RWPE1 (cell line): Measurements from ENCODE around the gene BMP7.

Experiments
- CTCF ChIA-PET: fragments of 350-600 bp; sonication (Branson Sonifier 250); formaldehyde crosslinking; extraction: SDS; loops from one replicate; lab custom pipeline; 2021; lab: Yijun Ruan, JAX
- POLR2A ChIA-PET: fragments of 400-600 bp; formaldehyde crosslinking; extraction: SDS; loops from one replicate; lab custom pipeline; 2020; ENCODE audit warnings: antibody characterized with exemption; ENCODE audit not compliant: low non-redundant PET; lab: Yijun Ruan, JAX
- DNase-seq: peaks from one replicate; pipeline ENCODE4 v3.0.0; 2012; ENCODE audit warnings: low spot score
- H3K27ac ChIP-seq: fragments of 450-650 bp; 2 replicates; pipeline ENCODE4 v1.5.1; 2017
- CTCF ChIP-seq: fragments of 450-650 bp; conservative IDR thresholded peaks from 2 replicates; pipeline ENCODE4 v1.5.1; 2017; ENCODE audit warnings: low read depth, mild to moderate bottlenecking

The BMP7 gene

DNA sequence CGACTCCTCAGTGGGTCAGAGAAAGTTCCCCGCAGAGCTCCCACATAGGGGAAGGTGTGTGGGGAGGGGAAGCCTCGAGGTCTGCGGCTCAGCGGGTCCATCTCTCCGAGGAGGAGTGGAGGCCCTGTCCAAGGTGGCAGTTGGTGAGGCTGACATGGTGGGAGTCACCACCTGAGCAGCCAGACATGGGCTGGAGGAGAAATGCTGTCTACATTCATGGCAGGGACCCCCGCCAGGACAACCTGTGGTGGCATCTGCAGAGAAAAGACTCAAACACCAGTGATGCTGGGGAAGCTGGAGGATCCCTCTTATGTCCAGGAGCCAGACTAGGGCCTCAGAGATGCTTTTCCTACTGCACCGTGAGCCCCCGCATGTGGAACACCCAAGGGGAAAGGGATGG is 49.8 kb downstream of the BMP7 start:
- ChIA-PET POLR2A (no interaction called here), CTCF (interaction anchor here (0.6 kb wide), 1 partner anchor 143 kb away, joined by 3 read pairs; no protein-coding TSS in a partner anchor)
- no peak for DNase-seq
- no peak overlapping the region for H3K27ac ChIP-seq
- no peak for TF ChIP-seq CTCF

DNA sequence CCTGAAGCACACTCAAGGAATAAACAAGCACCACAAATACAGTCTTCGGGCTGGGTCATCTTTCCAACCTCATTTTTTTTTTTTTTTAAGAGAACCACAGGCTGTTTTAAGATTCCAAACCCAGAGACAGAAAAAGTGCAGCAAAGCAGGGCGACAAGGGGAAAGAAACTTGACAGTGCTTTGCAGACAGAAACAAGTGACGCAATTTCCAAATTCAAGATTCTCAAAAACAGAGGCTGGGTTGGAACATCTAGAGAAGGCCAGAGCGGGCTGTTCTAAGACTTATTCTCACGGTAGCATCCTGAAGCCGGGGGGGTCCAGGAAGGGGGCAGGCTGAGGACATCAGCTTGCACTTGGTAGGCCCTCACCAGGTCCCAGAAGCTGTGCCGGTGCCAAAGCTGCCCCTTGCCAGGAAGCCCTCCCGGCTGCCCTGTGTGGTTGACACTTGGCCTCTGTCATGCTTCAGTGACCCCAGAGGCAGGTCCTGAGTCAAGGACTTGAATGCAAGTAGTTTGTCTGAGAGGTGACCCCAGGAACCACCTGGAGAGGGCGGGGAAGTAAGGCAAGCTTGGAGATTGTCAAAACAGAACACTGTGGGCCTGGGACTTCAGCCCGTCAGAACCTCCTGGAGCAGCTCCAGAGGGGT is 50.5 kb downstream of the BMP7 start:
- no peak for TF ChIP-seq CTCF
- no peak overlapping the region for H3K27ac ChIP-seq
- no peak for DNase-seq
- CTCF ChIA-PET, result interaction anchor here (0.6 kb wide), 2 partner anchors 51 to 144 kb away, joined by 3 read pairs; no protein-coding TSS in a partner anchor
- POLR2A ChIA-PET, result no interaction called here

GRCh38 chr20:57215426-57215825 is 51.0 kb downstream of the BMP7 start:
- H3K27ac ChIP-seq, result no peak overlapping the region
- TF ChIP-seq CTCF, result no peak
- CTCF ChIA-PET, result interaction anchor here (0.6 kb wide), 1 partner anchor 52 kb away, joined by 3 read pairs; no protein-coding TSS in a partner anchor
- POLR2A ChIA-PET, result no interaction called here
- DNase-seq, result no peak

- ChIA-PET CTCF (no interaction called here), POLR2A (no interaction called here)
- TF ChIP-seq CTCF, result no peak
- DNase-seq, result no peak
- no peak overlapping the region for H3K27ac ChIP-seq
These were observed 51.5 kb downstream of the BMP7 start for GRCh38 chr20:57214948-57215347.

- no peak overlapping the region for H3K27ac ChIP-seq
- DNase-seq, result no peak
- CTCF ChIA-PET, result no interaction called here
- no peak for TF ChIP-seq CTCF
- POLR2A ChIA-PET, result no interaction called here
These were observed 52.0 kb downstream of the BMP7 start for GRCh38 chr20:57214427-57214826.

- no peak overlapping the region for H3K27ac ChIP-seq
- no peak for TF ChIP-seq CTCF
- CTCF ChIA-PET, result interaction anchor here (1.1 kb wide), 1 partner anchor 10 kb away, joined by 3 read pairs; no protein-coding TSS in a partner anchor
- POLR2A ChIA-PET, result no interaction called here
- DNase-seq, result no peak
These were observed 52.5 kb downstream of the BMP7 start for GRCh38 chr20:57213924-57214323.
